Stimulated activated CD4-positive, alpha-beta T cell treated with anti-CD3 and anti-CD28 coated beads, Interleukin-1b, Interleukin-23, amount 100 ng/mL, for 48 hours (primary cell): ENCODE results near the gene FAM3C.

ENCODE experiments used
- DNase-seq: peaks from one replicate; pipeline ENCODE4 v3.0.0-alpha.2; 2020

Gene FAM3C

DNA sequence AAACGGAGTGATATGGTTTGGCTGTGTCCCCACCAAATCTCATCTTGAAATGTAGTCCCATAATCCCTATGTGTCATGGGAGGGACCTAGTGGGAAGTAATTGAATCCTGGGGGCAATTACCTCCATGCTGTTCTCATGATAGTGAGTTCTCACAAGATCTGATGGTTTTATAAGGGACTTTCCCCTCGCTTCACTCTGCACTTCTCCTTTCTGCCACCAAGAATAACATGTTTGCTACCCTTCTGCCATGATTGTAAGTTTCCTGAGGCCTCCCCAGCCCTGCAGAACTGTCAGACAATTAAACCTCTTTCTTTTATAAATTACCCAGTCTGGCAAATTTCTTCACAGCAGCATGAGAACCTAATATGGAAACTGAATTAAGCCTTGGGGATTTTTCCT is 19.1 kb downstream of the FAM3C start:
- no peak for DNase-seq

DNA sequence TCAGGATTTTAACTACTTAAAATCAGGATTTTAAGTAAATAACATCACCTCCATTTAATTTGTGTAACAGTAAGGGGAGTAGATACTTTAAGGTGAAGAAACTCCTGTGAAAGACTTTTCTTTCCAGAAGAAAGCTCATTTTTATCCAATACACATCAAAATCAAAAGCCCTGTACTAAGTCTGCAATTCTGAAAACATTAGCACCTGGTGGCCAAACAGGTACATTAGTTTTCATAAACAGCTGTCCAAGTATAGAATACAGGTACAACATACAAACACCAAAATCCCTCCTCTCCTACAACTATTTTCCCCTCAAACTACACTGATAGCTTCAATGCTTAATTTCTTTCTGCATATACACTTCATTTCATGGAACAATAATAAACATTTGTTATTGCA is 22.9 kb downstream of the FAM3C start:
- no peak for DNase-seq

GRCh38 chr7:121372376-121373010 is 23.6 kb downstream of the FAM3C start:
- no peak for DNase-seq

DNA sequence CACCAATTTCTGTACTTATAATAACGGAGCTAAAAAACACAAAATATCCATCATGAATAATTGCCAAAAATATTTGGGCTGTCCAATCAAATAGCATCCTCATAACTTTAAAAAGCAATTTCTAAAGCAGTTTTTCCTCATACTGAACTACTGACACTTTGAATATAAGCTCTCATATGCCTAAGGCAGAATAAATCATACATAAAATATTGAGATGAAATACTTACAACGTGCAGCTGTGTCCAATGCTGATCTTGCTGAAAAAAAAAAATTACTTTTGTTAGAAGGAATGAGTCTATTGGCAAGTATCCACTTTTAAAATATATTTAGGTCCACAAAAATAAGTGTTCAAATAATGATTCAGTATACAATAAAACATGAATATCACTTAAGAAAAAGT is 24.2 kb downstream of the FAM3C start:
- DNase-seq, result no peak

- no peak for DNase-seq
These were observed 24.7 kb downstream of the FAM3C start for GRCh38 chr7:121371367-121371766.

DNA sequence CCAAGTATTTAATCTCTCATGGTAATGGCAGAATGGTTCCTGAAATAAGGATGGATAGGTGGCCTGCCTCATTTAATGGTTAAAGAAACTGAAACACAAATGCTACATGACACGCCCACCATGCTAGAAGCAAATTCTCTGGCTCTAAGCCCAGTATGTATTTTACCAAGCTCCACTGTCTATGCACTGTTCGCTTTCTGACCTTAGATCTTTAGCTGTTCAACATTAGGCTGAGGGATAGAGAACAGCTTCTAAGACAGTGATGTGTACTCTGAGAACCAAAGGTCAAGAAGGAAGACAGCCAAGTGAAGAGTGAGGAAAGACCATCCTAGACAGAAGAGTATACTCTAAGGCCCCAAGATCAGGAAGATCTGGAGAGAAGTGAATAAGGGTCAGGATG is 26.6 kb downstream of the FAM3C start:
- DNase-seq, result no peak

DNA sequence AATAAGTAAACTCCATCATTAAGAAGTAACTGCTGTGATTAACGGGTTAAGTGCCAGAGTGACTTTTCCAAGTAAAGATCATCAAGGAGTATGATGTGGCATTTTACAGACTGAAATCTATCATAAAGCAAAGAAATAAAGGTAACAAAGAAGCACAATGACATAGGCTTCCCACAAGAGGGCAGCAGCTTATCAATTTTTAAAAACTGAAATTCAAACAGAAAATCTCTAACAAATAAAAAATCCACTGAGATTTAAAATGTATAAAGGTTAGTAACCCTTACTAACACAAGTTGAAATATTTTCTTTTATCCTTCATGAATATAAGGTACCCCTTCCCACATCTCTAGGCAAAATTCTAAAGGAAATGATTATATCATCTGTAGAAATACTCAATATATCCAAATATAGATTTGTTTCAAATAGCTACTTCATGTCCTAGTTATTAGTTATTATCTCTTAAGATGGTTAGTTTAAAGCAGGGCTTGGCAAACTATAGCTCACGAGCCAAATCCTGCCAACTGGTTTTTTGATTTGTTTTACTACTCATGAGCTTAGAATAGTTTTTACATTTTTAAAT is 29.2 kb downstream of the FAM3C start:
- no peak for DNase-seq

GRCh38 chr7:121360564-121360963 is 35.5 kb downstream of the FAM3C start:
- no peak for DNase-seq

- DNase-seq, result no peak
These were observed 40.5 kb downstream of the FAM3C start for GRCh38 chr7:121355574-121355973.

GRCh38 chr7:121352323-121352722 is 43.8 kb downstream of the FAM3C start:
- DNase-seq, result no peak

GRCh38 chr7:121351682-121352081 is 44.4 kb downstream of the FAM3C start:
- no peak for DNase-seq

DNA sequence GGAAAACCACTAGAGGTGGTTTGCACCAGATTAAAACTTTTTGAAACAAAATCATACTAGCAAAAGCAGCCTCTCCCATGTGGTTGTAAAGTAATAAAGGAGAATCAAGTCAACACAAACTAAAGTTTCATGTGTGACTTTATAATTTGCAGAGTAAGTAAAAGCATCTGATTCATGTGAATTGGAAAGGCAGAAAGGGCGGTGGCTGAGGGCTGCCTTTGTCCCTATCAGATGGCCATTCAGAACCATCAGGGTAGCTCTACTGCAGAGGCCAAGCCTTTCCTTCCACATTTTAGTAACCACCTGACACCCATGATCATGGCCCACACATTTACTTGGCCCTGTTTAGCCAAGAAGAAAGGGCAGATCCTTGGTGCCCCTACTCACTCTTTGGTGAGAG is 51.6 kb downstream of the FAM3C start:
- no peak for DNase-seq

GRCh38 chr7:121344093-121344492 is 52.0 kb downstream of the FAM3C start:
- DNase-seq, result no peak

DNA sequence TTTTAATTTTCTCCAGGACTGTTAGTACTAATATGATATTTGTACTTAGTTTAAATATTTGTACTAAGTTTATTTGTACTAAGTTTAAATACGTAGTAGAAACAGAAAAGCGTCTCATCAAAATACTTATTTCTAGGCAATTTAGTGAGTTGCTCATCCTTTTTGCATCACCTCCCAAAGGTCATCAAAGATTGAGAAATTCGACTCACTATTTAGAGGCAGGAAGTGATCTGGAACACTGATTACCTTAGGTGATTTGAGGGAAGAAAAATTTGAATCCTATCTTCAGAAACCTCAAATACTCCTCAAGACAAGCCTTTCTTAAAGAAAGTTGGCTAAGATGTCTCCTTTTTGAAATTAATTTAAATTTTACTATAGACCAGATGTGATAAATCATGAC is 52.8 kb downstream of the FAM3C start:
- DNase-seq, result no peak

- DNase-seq, result no peak
These were observed 53.5 kb downstream of the FAM3C start for GRCh38 chr7:121342631-121343030.

DNA sequence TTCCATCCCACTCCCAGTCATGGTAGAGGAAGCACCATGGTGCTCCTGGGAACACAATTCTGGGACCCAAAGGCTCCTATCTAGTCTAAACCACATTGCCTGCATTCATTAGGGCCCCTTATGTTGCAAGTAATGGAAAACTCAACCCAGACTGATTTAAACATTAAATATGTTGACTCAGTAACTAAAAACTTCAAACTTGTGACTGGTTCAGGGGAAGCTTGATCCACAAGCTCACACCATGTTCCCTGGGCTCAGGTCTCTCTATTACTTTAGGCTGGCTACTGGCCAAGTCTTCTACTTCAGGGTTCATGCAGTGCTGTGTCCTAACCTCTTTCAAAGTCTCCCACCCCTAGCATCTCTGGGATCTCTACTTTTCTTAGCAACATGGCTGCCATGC is 54.2 kb downstream of the FAM3C start:
- DNase-seq, result no peak

DNA sequence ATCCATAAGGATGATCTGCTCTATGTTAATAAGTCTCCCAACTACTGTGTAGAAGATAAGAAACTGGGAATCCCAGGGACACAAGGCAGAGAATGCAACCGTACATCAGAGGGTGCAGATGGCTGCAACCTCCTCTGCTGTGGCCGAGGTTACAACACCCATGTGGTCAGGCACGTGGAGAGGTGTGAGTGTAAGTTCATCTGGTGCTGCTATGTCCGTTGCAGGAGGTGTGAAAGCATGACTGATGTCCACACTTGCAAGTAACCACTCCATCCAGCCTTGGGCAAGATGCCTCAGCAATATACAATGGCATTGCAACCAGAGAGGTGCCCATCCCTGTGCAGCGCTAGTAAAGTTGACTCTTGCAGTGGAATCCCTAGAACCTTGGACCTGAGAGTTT is 57.0 kb downstream of the FAM3C start:
- no peak for DNase-seq

GRCh38 chr7:121337398-121337797 is 58.7 kb downstream of the FAM3C start:
- no peak for DNase-seq

GRCh38 chr7:121336579-121336978 is 59.5 kb downstream of the FAM3C start:
- no peak for DNase-seq

GRCh38 chr7:121334875-121335648 is 61.0 kb downstream of the FAM3C start:
- no peak for DNase-seq

- no peak for DNase-seq
These were observed 61.7 kb downstream of the FAM3C start for GRCh38 chr7:121334376-121334775.

DNA sequence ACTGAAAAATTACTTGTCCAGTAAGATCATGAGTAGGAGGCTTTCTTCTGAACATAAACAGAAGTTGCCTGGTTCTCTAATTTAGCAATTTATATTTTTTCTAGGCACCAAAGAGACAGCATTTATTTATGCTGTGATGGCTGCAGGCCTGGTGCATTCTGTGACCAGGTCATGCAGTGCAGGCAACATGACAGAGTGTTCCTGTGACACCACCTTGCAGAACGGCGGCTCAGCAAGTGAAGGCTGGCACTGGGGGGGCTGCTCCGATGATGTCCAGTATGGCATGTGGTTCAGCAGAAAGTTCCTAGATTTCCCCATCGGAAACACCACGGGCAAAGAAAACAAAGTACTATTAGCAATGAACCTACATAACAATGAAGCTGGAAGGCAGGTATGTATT is 64.5 kb downstream of the FAM3C start:
- DNase-seq, result no peak

GRCh38 chr7:121331048-121331447 is 65.1 kb downstream of the FAM3C start:
- no peak for DNase-seq

DNA sequence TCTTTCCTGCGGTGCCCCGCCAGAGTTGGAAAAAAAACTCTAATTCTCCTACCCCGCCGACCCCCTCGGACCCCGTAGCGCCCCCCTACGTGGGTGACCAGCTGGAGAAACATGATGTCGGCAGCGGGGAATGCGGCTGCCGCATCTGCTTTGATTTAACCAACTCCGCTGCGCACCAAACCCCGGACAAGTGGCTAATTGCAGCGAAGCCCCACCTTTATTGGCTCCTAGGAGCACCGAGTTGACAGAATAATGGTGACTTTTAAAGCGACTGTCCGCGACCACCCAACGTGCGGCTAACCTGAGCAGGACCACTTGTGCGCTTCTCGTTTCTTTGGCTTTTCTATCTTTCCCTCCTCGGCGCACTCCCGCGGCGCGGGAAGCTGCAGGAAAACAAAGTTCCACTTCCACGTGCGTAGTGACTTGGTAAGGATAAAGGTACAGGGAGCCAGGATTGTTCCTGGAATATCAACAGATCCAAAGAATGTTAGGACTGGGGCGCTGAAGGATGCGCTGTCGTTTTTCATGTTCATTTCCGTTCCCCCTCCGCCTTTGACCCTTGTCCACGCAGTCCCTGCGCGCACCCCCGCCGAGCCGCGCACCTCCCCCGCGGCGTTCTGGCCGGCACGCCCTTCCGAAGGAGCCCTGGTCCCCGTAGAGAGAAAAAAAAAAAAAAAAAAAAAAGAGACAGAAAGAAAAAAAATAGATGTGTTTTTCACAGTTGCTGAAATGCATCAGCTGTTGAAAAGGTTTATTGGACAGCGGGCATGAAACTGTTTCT is 65.9 kb downstream of the FAM3C start:
- no peak for DNase-seq
